GM15510 (cell line): ENCODE results near the gene RPS2.

Experiments used
- POLR2A ChIP-seq: IDR thresholded peaks from 3 replicates; pipeline ENCODE4 v1.6.1; 2011; ENCODE audit warnings: borderline replicate concordance; ENCODE audit not compliant: insufficient read length; ENCODE audit errors: extremely low read depth

Gene RPS2

DNA sequence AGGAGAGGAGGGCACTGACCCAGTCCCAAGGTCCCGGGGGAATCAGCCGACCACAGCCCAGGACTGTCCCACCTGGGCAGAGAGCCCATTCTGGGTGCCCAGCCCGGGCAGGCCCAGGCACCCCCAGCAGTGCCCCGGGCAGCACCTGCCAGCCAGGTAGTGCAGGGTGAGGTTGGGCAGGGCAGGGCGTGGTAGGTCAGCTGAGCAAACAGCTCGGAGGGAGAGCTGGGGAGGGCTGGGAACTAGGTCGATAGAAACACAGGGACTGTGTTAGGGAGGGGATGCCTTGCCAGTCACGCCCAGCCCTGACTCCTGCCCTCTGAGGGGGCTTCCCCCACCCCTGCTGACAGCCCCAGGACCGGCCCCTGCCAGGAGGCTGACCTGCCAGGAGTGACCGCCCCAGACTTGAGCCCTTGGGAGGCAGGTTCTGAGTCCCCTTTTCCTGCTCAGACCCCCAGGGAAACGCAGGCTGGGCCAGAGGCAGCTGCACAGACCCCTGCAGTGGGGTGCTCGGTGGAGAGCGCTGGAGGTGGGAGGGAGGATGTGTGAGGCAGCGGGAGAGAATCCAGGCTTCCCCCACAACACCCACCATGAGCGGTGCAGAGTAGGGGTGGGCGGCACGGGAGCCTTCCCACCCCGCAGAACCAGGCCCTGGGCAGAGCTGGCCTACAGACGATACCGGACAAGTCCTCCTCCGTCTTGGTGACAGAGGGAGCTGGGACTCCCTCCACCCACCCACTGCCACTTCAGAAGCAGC lies 51.1 kb downstream of the RPS2 start:
- TF ChIP-seq POLR2A = no peak

GRCh38 chr16:1912215-1912543 lies 52.4 kb downstream of the RPS2 start:
- TF ChIP-seq POLR2A = no peak
